ENCODE data around the gene STXBP3. TPM values are rescaled to one million over a fixed set of nuclear protein-coding genes. Genes with fewer than 3 reads are reported as not detected.

Gene STXBP3
- total and polyA plus RNA-seq, 2 of the 13 experiments (the other 11 are each of a cell fraction or from before 2014, with no cell fraction given): 13.0 to 20.8 TPM

GRCh38 chr1:108852221-108852975, 105.9 kb downstream of the STXBP3 start:
- Histone ChIP-seq H3K9me3 (ENCODE audit: low read length) (no peaks in the 10 kb centered on the region), H3K4me2 (ENCODE audit: low read depth, low read length) (no peak overlapping the region), H4K20me1 (ENCODE audit: insufficient read depth, low read length) (no peaks in the 10 kb centered on the region), H3K79me2 (ENCODE audit: insufficient read depth, low read length) (no peaks in the 10 kb centered on the region), H3K36me3 (replicated peaks in 1 of 2; ENCODE audit: control insufficient read depth in 1 of 2, insufficient read depth in 2 of 2, low read length in 2 of 2) (no peaks in the 10 kb centered on the region), H2AFZ (ENCODE audit: low read length) (no peak overlapping the region), H3K27me3 (ENCODE audit: control insufficient read depth in 1 of 2, insufficient read depth in 2 of 2, low read length in 2 of 2) (peaks cover 0 to 18% of the 10 kb centered on the region in 2 experiments; a peak in 3 of 5 replicates), H3K4me3 (replicated peaks in 1 of 3; ENCODE audit: insufficient read depth in 1 of 3, low read depth in 2 of 3, low read length in 3 of 3) (no peak overlapping the region), H3K9ac (ENCODE audit: insufficient read depth, low read depth, low read length) (no peak overlapping the region), H3K27ac (ENCODE audit: extremely low read length, insufficient read depth, low read length) (no peak overlapping the region), H3K4me1 (ENCODE audit: insufficient read depth, low read length) (no peaks in the 10 kb centered on the region)
- CTCF ChIA-PET (ENCODE audit: low intra/inter-chr PET ratio, low total read pairs): no interaction called here
- no peak for DNase-seq (ENCODE audit: low spot score)
- TF ChIP-seq ARHGAP35 (CRISPR knock-in tag; IDR thresholded peaks at IDR 0.05; ENCODE audit: borderline replicate concordance) (no peak), ZNF768 (CRISPR knock-in tag; IDR thresholded peaks at IDR 0.05) (no peak), THAP9 (CRISPR knock-in tag; IDR thresholded peaks at IDR 0.05; ENCODE audit: borderline replicate concordance) (no peak), TCF7L2 (IDR thresholded peaks at IDR 0.05; ENCODE audit: low read depth, low read length) (no peak), PBX3 (CRISPR knock-in tag; IDR thresholded peaks at IDR 0.05; ENCODE audit: borderline replicate concordance) (no peak), ZBTB44 (CRISPR knock-in tag; IDR thresholded peaks at IDR 0.05) (no peak), ZNF333 (CRISPR knock-in tag; IDR thresholded peaks at IDR 0.05; ENCODE audit: borderline replicate concordance) (no peak), ZNF17 (CRISPR knock-in tag; IDR thresholded peaks at IDR 0.05) (no peak), ATM (IDR thresholded peaks at IDR 0.05; ENCODE audit: borderline replicate concordance) (no peak), NFE2 (CRISPR knock-in tag; IDR thresholded peaks at IDR 0.05) (no peak), ZNF501 (CRISPR knock-in tag; IDR thresholded peaks at IDR 0.05) (no peak), E2F1 (CRISPR knock-in tag; IDR thresholded peaks at IDR 0.05) (no peak), TOPORS (CRISPR knock-in tag; IDR thresholded peaks at IDR 0.05) (no peak), ZNF331 (CRISPR knock-in tag; IDR thresholded peaks at IDR 0.05) (no peak), RORA (CRISPR knock-in tag; IDR thresholded peaks at IDR 0.05) (no peak)
- TF ChIP-seq, protein P1, sequence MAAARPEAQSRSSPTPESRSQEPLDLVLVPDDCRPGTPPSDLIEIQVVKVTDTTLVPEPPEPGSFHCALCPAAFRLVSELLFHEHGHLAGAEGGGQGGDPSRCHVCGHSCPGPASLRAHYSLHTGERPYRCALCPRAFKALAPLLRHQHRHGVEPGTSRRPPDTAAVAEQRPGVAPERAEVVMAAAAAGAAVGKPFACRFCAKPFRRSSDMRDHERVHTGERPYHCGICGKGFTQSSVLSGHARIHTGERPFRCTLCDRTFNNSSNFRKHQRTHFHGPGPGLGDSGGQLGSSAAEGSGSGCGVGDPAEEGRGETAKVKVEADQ (CRISPR knock-in tag; IDR thresholded peaks at IDR 0.05; ENCODE audit: borderline replicate concordance): no peak
- no peak for FAIRE-seq
- WGBS (ENCODE audit: low lambda C conversion rate): 14% methylated on average over 7 of the region's 7 CpGs
- POLR2A ChIA-PET: no interaction called here
- intact Hi-C loops (cut with micrococcal nuclease; ENCODE audit: unreplicated experiment): no loop called here
- in situ Hi-C loops (cut with HindIII; ENCODE audit: extremely low pct_ligation_motif_present, low pct_unique_long_range_greater_than_20kb): no loop called here
- BruUV-seq (replicated peaks): no TSS peak
- no peak for ATAC-seq
